Activated CD4-positive, CD25-positive, alpha-beta regulatory T cell treated with anti-CD3 and anti-CD28 coated beads, Interleukin-2, amount 50 U/mL, for 16 hours (primary cell): ENCODE measurements around the gene C16orf46.

ENCODE experiments used
- DNase-seq: peaks from one replicate; pipeline ENCODE4 v3.0.0-alpha.2; 2020; ENCODE audit warnings: low read depth, low spot score

C16orf46 gene

DNA sequence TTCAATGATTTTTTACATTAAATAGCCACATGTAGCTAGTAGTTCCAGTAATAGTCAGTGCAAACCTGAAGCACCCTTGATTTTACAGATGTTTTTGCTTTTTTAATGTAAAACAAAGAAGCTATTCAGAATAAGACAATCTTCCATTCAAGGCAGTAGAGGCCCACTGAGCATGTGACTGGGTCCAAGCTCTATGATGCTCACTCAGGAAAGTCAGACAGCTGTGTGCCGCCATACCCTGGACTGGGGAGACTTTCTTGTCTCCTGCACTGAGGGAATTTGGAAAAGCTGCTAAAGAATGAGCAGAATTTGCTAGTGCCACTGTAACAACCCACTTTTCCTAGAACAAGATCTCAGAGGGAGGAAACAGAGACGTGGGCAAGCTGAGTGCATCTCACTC lies 58.5 kb downstream of the C16orf46 start:
- no peak for DNase-seq

DNA sequence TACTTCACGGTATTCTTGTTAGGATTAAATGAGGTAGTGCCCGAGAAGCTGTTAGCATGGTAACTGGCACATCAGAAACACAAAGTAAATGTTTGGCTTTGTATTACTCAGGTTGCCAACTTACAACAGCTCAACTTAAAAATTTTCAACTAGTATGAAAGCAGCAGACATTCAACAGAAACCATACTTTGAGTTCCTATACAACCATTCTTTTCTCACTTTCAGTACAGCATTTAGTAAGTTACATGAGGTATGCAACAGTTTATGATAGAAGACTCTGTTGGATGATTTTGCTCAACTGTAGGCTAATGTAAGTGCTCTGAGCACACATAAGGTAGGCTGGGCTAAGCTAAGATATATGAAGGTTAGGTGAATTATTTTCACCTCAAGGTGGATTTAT lies 62.4 kb downstream of the C16orf46 start:
- no peak for DNase-seq

DNA sequence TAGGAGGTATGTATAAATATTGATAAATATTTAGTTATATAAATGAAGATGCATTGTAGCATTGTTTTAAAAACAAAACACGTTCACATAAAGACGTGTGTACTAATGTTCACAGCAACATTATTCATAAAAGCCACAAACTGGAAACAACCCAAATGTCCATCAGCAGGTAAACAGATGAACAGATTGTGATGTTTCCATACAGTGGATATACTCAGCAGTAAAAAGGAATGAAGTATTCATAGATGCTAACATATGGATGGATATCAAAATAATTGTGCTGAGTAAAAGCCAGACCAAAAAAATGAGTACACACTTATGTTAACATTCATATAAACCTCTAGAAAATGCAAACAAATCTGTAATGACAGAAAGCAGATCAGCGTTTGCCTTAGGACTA lies 64.1 kb downstream of the C16orf46 start:
- DNase-seq: no peak
